DMS53 treated with DMSO at 0.1 percent for 48 hours (cell line): ENCODE results near the gene SSTR5.
A peak's percentile ranks its signal among the peaks of the same experiment; 100 is the strongest.

ENCODE experiments used
- DNase-seq: peaks from one replicate; lab custom pipeline; 2025; ENCODE audit not compliant: unreplicated experiment; lab: John Stamatoyannopoulos, UW

The SSTR5 gene

GRCh38 chr16:1102333-1102700, 29.8 kb downstream of the SSTR5 start:
- no peak for DNase-seq

GRCh38 chr16:1102921-1103635, 30.5 kb downstream of the SSTR5 start:
- no peak for DNase-seq

GRCh38 chr16:1103636-1103980, 31.1 kb downstream of the SSTR5 start:
- DNase-seq: no peak

- DNase-seq: peak; percentile 5
Observed at GRCh38 chr16:1105888-1106620, 33.5 kb downstream of the SSTR5 start.

- no peak for DNase-seq
Observed at GRCh38 chr16:1106659-1107058, 34.1 kb downstream of the SSTR5 start.

- no peak for DNase-seq
Observed at GRCh38 chr16:1107141-1107540, 34.6 kb downstream of the SSTR5 start.

GRCh38 chr16:1107731-1108130, 35.2 kb downstream of the SSTR5 start:
- no peak for DNase-seq

- no peak for DNase-seq
Observed at GRCh38 chr16:1108299-1109252, 36.0 kb downstream of the SSTR5 start.

GRCh38 chr16:1109648-1110047, 37.1 kb downstream of the SSTR5 start:
- DNase-seq: no peak

- no peak for DNase-seq
Observed at GRCh38 chr16:1112506-1113184, 40.1 kb downstream of the SSTR5 start.

- DNase-seq: no peak
Observed at GRCh38 chr16:1113489-1113888, 40.9 kb downstream of the SSTR5 start.

- DNase-seq: no peak
Observed at GRCh38 chr16:1113889-1114526, 41.5 kb downstream of the SSTR5 start.

GRCh38 chr16:1116693-1117077, 44.1 kb downstream of the SSTR5 start:
- no peak for DNase-seq

GRCh38 chr16:1117176-1117900, 44.8 kb downstream of the SSTR5 start:
- DNase-seq: no peak

- DNase-seq: no peak
Observed at GRCh38 chr16:1117926-1118325, 45.4 kb downstream of the SSTR5 start.

- DNase-seq: no peak
Observed at GRCh38 chr16:1119129-1119528, 46.6 kb downstream of the SSTR5 start.

- DNase-seq: no peak
Observed at GRCh38 chr16:1119766-1120576, 47.4 kb downstream of the SSTR5 start.

- no peak for DNase-seq
Observed at GRCh38 chr16:1120577-1120941, 48.0 kb downstream of the SSTR5 start.

GRCh38 chr16:1121009-1121408, 48.5 kb downstream of the SSTR5 start:
- DNase-seq: no peak
